Sigmoid colon (tissue), 4 donors: ENCODE measurements around the gene AFF4.

ENCODE experiments used
- CTCF ChIP-seq, 4 experiments: fragments of 450-650 bp in 3 of 4; fragments of 200-600 bp in 1 of 4; IDR thresholded peaks; one replicate each; pipeline ENCODE4 v1.5.1; 2016 to 2019; ENCODE audit warnings: antibody characterized with exemption in 4 of 4, mild to moderate bottlenecking in 3 of 4, moderate library complexity in 2 of 4
- EP300 ChIP-seq, 4 donors: sonication (generic); formaldehyde crosslinking; IDR thresholded peaks; one replicate each; pipeline ENCODE4 v1.6.1; 2017; ENCODE audit warnings: antibody characterized with exemption in 4 of 4
- POLR2A ChIP-seq, 2 donors: fragments of 450-650 bp; IDR thresholded peaks; one replicate each; pipeline ENCODE4 v1.6.1; 2016; ENCODE audit warnings: antibody characterized with exemption in 2 of 2, mild to moderate bottlenecking in 2 of 2, moderate library complexity in 2 of 2
- POLR2AphosphoS5 ChIP-seq, 4 donors: sonication (generic); formaldehyde crosslinking; IDR thresholded peaks; one replicate each; pipeline ENCODE4 v1.6.1; 2017; ENCODE audit warnings: antibody characterized with exemption in 4 of 4

GRCh38 chr5:132884548-132884947 is 78.9 kb downstream of the AFF4 start:
- no peak for TF ChIP-seq CTCF (IDR thresholded peaks at IDR 0.05)
- TF ChIP-seq POLR2A (IDR thresholded peaks at IDR 0.05): no peak
- no peak for TF ChIP-seq POLR2AphosphoS5 (IDR thresholded peaks at IDR 0.05)
- no peak for TF ChIP-seq EP300 (IDR thresholded peaks at IDR 0.05)
